PC-3 (cell line): ENCODE results near the gene GJD3.

Experiments
- CTCF ChIP-seq: fragments of 300-600 bp; sonication (generic); conservative IDR thresholded peaks from 2 replicates; pipeline ENCODE4 v1.5.1; 2017; ENCODE audit warnings: antibody characterized with exemption, low read depth, mild to moderate bottlenecking, low read length
- EZH2 ChIP-seq: fragments of 300-600 bp; sonication (generic); IDR thresholded peaks from one replicate; pipeline ENCODE4 v1.6.1; 2017; ENCODE audit warnings: antibody characterized with exemption, mild to moderate bottlenecking, low read length; ENCODE audit not compliant: unreplicated experiment
- EZH2phosphoT487 ChIP-seq: fragments of 300-600 bp; sonication (generic); IDR thresholded peaks from 2 replicates; pipeline ENCODE4 v1.6.1; 2018; ENCODE audit warnings: mild to moderate bottlenecking, antibody characterized with exemption, low read length, borderline replicate concordance

DNA sequence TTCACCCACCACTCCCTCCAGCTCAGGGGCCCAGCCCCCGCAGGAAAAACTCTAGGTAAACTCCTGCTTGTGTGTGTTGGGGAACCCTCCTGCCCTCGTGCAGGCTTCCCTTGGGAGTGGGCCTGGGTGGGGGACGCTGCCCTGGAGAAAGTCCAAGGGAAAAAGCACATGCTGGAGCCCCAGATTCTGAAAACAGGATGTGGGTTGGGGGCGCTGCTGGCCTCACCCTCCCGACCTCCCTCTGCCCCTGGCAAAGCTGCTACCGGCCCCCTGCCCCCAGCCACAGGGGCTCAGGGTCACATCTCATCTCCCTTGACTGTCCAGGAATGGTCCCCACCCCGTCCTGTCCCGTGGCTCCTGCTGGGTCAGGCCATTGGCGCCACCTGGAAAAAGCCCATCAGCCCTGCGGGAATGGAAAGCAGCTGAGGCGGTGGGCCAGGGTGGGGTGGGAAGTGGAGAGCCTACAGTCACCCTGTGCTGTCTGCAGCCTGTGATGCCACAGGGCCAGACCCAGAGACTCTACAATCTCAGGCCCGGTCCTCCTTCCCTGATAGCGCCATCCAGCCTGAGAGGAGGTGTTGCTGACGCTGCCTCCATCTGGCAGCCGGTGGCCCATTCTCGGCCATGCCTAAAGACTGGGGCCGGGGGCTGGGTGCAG, 2.5 kb upstream of the GJD3 start:
- TF ChIP-seq CTCF = no peak
- TF ChIP-seq EZH2 = no peak
- no peak for TF ChIP-seq EZH2phosphoT487
